Measurements from ENCODE around the gene CRCP.

DNA sequence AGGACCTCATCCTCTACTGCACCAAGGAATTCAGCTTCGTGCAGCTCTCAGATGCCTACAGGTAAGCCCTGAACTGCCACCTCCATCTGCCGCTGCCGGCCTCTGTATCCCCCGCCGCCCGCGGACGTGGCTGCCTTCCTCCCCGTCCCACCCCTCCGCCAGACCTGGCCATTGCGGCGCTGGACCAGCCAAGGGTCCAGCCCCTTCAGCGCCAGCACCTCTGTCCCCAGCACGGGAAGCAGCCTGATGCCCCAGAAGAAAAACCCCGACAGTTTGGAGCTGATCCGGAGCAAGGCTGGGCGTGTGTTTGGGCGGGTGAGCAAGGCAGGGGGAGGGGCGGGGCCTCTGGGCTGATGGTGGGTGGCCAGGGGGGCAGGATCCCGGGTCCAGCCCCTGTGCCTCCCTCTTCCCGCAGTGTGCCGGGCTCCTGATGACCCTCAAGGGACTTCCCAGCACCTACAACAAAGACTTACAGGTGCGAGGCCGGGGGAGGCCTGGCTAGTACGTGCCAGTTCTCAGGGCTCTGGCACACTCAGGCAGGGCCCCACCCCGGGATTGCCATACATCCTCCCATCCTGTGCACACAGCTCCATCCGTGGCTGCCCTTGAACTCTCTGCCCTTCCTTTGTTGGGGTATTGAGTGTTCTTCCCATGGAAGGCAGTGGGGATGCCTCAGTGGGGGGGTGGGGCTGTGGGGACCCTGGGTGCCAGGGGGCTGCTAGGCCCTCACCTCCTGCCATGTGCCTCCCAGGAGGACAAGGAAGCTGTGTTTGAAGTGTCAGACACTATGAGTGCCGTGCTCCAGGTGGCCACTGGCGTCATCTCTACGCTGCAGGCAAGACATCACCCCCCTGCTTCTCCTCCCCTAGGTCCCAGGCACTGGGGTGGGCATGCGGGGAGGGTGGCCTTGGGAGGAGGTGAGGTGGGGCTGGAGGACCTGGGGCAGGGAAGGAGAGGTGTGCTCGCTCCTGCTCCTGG lies 25.5 kb upstream of the CRCP start:
- TF ChIP-seq, protein P1, sequence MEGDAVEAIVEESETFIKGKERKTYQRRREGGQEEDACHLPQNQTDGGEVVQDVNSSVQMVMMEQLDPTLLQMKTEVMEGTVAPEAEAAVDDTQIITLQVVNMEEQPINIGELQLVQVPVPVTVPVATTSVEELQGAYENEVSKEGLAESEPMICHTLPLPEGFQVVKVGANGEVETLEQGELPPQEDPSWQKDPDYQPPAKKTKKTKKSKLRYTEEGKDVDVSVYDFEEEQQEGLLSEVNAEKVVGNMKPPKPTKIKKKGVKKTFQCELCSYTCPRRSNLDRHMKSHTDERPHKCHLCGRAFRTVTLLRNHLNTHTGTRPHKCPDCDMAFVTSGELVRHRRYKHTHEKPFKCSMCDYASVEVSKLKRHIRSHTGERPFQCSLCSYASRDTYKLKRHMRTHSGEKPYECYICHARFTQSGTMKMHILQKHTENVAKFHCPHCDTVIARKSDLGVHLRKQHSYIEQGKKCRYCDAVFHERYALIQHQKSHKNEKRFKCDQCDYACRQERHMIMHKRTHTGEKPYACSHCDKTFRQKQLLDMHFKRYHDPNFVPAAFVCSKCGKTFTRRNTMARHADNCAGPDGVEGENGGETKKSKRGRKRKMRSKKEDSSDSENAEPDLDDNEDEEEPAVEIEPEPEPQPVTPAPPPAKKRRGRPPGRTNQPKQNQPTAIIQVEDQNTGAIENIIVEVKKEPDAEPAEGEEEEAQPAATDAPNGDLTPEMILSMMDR (conservative IDR thresholded peaks at IDR 0.05; ENCODE audit: low read depth, low read length): no peak
- TF ChIP-seq EZH2 (IDR thresholded peaks at IDR 0.05; ENCODE audit: low read length, unreplicated experiment): no peak
